ENCODE results near the gene PSTK.

Gene PSTK

DNA sequence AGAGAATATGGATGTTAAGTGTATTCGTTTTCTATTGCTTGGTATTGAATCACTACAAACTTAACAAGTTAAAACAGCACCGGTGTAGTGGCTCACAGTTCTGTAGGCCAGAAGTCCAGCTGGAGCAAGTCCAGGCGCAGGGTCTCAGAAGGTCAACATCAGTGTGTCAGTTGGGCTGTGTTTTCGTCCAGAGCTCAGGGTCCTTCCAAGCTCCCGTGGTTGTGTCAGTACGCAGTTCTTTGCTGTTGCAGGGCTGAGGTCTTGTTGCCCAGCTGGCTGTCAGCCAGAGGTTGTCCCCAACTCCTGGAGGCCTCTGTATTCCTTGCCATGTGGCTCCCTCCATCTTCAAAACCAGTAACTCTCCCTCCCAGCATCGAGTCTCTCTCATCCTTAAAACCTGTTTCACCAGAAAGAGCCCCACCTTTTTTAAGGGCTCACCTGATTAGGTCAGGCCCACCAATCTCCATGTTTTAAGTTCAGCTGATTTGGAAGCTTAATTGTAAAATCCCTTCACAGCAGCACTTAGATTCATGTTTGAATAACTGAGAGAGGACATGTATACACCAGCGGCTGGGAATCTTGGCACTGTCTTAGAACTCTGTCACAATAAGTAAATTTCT is 55.4 kb downstream of the PSTK start:
- TF ChIP-seq EZH2phosphoT487 (conservative IDR thresholded peaks at IDR 0.05; ENCODE audit: low read length), result no peak
- TF ChIP-seq, protein P1, sequence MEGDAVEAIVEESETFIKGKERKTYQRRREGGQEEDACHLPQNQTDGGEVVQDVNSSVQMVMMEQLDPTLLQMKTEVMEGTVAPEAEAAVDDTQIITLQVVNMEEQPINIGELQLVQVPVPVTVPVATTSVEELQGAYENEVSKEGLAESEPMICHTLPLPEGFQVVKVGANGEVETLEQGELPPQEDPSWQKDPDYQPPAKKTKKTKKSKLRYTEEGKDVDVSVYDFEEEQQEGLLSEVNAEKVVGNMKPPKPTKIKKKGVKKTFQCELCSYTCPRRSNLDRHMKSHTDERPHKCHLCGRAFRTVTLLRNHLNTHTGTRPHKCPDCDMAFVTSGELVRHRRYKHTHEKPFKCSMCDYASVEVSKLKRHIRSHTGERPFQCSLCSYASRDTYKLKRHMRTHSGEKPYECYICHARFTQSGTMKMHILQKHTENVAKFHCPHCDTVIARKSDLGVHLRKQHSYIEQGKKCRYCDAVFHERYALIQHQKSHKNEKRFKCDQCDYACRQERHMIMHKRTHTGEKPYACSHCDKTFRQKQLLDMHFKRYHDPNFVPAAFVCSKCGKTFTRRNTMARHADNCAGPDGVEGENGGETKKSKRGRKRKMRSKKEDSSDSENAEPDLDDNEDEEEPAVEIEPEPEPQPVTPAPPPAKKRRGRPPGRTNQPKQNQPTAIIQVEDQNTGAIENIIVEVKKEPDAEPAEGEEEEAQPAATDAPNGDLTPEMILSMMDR (IDR thresholded peaks at IDR 0.05; ENCODE audit: insufficient read depth, low read length, poor library complexity, severe bottlenecking), result no peak
- H3K4me2 ChIP-seq (ENCODE audit: low read depth, low read length, poor library complexity, severe bottlenecking), result no peak overlapping the region
- H2AFZ ChIP-seq (ENCODE audit: low read depth, low read length, severe bottlenecking), result no peak overlapping the region
- H3K27ac ChIP-seq (ENCODE audit: low read depth, low read length), result no peak overlapping the region
- no peaks in the 10 kb centered on the region for H3K27me3 ChIP-seq (ENCODE audit: low read length)
- no peak overlapping the region for H3K9ac ChIP-seq (ENCODE audit: low read length)
- H3K36me3 ChIP-seq (ENCODE audit: low read length), result no peaks in the 10 kb centered on the region
- H3K9me3 ChIP-seq (ENCODE audit: insufficient read depth, low read length), result no peaks in the 10 kb centered on the region
- no peak overlapping the region for H3K4me3 ChIP-seq (ENCODE audit: insufficient read depth, low read length, poor library complexity, severe bottlenecking)
- no peaks in the 10 kb centered on the region for H3F3A ChIP-seq (ENCODE audit: insufficient read depth)
- H3K9me2 ChIP-seq (replicated peaks; ENCODE audit: insufficient read depth, low read length), result no peaks in the 10 kb centered on the region
- no peaks in the 10 kb centered on the region for H3K79me2 ChIP-seq (ENCODE audit: insufficient read depth, low read length)
- H4K20me1 ChIP-seq (ENCODE audit: low read depth, low read length), result no peaks in the 10 kb centered on the region

DNA sequence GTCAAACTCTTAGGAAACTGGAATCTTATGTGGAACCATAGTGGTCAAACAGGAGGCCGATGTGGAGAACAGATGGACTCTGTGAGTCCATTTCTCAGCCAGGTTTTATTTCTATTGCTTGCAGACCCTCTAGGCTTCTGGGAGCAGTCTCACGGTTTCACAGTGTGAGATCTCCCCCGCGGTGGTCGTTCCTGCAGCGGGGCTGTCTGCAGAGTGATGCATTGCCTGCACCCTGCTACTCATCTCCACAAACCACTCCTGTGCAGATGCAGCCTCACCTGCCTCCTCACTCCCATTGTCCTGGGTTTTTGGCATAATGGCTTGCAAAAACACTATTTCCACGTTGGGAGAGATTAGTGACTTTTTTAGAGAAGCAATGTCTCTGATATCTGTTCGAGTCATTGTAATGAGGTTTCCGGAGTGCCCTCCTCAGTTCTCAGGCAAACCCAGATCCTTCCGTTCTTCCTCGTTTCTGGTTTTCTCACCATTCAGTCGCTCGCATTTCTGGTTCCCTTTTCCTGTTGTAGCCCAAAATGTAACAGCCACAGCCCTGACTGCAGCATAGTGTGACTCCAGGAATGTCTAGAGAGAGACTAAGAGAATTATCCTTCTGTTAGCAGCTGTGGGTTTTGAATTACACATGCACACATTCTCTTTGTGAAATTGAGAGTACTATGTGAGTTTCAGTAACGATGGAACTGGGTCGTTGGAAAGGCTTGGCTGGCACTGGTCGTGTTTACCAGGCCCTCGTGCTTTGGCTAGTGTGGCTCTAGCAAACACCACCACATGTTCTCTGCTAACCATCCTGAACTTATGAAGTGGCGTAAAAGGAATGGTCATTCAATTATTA is 58.8 kb downstream of the PSTK start:
- no peak overlapping the region for H3K9ac ChIP-seq (ENCODE audit: low read length)
- H3K4me2 ChIP-seq (ENCODE audit: low read depth, low read length, poor library complexity, severe bottlenecking), result no peak overlapping the region
- H4K20me1 ChIP-seq (ENCODE audit: low read depth, low read length), result no peaks in the 10 kb centered on the region
- no peak overlapping the region for H2AFZ ChIP-seq (ENCODE audit: low read depth, low read length, severe bottlenecking)
- H3K27ac ChIP-seq (ENCODE audit: low read depth, low read length), result no peak overlapping the region
- H3K9me2 ChIP-seq (replicated peaks; ENCODE audit: insufficient read depth, low read length), result no peaks in the 10 kb centered on the region
- H3K36me3 ChIP-seq (ENCODE audit: low read length), result no peaks in the 10 kb centered on the region
- no peak overlapping the region for H3K4me3 ChIP-seq (ENCODE audit: insufficient read depth, low read length, poor library complexity, severe bottlenecking)
- no peaks in the 10 kb centered on the region for H3K9me3 ChIP-seq (ENCODE audit: insufficient read depth, low read length)
- TF ChIP-seq EZH2phosphoT487 (conservative IDR thresholded peaks at IDR 0.05; ENCODE audit: low read length), result no peak
- TF ChIP-seq, protein P1 (IDR thresholded peaks at IDR 0.05; ENCODE audit: insufficient read depth, low read length, poor library complexity, severe bottlenecking), result no peak
- no peaks in the 10 kb centered on the region for H3K27me3 ChIP-seq (ENCODE audit: low read length)
- no peaks in the 10 kb centered on the region for H3K79me2 ChIP-seq (ENCODE audit: insufficient read depth, low read length)
- H3F3A ChIP-seq (ENCODE audit: insufficient read depth), result no peaks in the 10 kb centered on the region

DNA sequence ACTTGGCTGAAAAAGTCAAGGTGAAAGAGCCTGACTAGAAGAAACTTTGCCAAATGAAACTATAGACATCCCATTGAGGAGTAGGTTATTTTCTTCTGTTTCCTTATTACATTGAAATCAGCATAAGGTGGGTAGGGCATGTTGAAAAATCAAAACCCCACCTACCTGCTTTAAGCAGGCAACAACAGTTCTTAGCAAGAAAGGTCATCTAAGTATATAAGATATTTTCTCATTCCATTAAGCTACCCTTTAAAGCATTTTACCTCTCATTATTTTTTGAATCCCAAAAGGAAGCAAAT is 59.4 kb downstream of the PSTK start:
- Histone ChIP-seq H3K9me2 (replicated peaks; ENCODE audit: insufficient read depth, low read length) (no peaks in the 10 kb centered on the region), H3F3A (ENCODE audit: insufficient read depth) (no peaks in the 10 kb centered on the region), H3K36me3 (ENCODE audit: low read length) (no peaks in the 10 kb centered on the region), H3K9me3 (ENCODE audit: insufficient read depth, low read length) (no peaks in the 10 kb centered on the region), H3K9ac (ENCODE audit: low read length) (no peak overlapping the region), H3K27ac (ENCODE audit: low read depth, low read length) (no peak overlapping the region), H4K20me1 (ENCODE audit: low read depth, low read length) (no peaks in the 10 kb centered on the region), H3K27me3 (ENCODE audit: low read length) (no peaks in the 10 kb centered on the region), H3K79me2 (ENCODE audit: insufficient read depth, low read length) (no peaks in the 10 kb centered on the region), H3K4me2 (ENCODE audit: low read depth, low read length, poor library complexity, severe bottlenecking) (no peak overlapping the region), H2AFZ (ENCODE audit: low read depth, low read length, severe bottlenecking) (no peak overlapping the region), H3K4me3 (ENCODE audit: insufficient read depth, low read length, poor library complexity, severe bottlenecking) (no peak overlapping the region)
- TF ChIP-seq, protein P1 (IDR thresholded peaks at IDR 0.05; ENCODE audit: insufficient read depth, low read length, poor library complexity, severe bottlenecking), result no peak
- no peak for TF ChIP-seq EZH2phosphoT487 (conservative IDR thresholded peaks at IDR 0.05; ENCODE audit: low read length)
